ENCODE results near the gene POU2F2. TPM values are rescaled to one million over a fixed set of nuclear protein-coding genes. Genes with fewer than 3 reads are reported as not detected.

Gene POU2F2
- total RNA-seq, 2 experiments from 2014 or later = 30.0 to 31.9 TPM

GRCh38 chr19:42080764-42081375, 51.4 kb downstream of the POU2F2 start:
- Mint-ChIP-seq H3K4me1 (ENCODE audit: low read depth) (peaks cover 27% of the 10 kb centered on the region), H3K9me3 (no peaks in the 10 kb centered on the region), H3K27ac (no peak overlapping the region), H3K36me3 (ENCODE audit: low read depth) (peaks cover 12% of the 10 kb centered on the region), H3K27me3 (ENCODE audit: low read depth) (no peaks in the 10 kb centered on the region), H3K4me3 (no peak overlapping the region)
- DNase-seq = no peak
- intact Hi-C loops (cut with micrococcal nuclease) = no loop called here
- CTCF ChIA-PET = interaction anchor here (1.0 kb wide), 1 partner anchor 28 kb away, joined by 7 read pairs; no protein-coding TSS in a partner anchor

GRCh38 chr19:42079886-42080763, 52.1 kb downstream of the POU2F2 start:
- peaks cover 27% of the 10 kb centered on the region for H3K4me1 Mint-ChIP-seq (ENCODE audit: low read depth)
- H3K27ac Mint-ChIP-seq = no peak overlapping the region
- no peak for DNase-seq
- peaks cover 17% of the 10 kb centered on the region for H3K36me3 Mint-ChIP-seq (ENCODE audit: low read depth)
- CTCF ChIA-PET = no interaction called here
- H3K9me3 Mint-ChIP-seq = no peaks in the 10 kb centered on the region
- intact Hi-C loops (cut with micrococcal nuclease) = no loop called here
- no peaks in the 10 kb centered on the region for H3K27me3 Mint-ChIP-seq (ENCODE audit: low read depth)
- no peak overlapping the region for H3K4me3 Mint-ChIP-seq

GRCh38 chr19:42079276-42079669, 53.0 kb downstream of the POU2F2 start:
- H3K4me3 Mint-ChIP-seq = no peak overlapping the region
- no peak for DNase-seq
- H3K27ac Mint-ChIP-seq = no peak overlapping the region
- intact Hi-C loops (cut with micrococcal nuclease) = no loop called here
- no peaks in the 10 kb centered on the region for H3K9me3 Mint-ChIP-seq
- CTCF ChIA-PET = interaction anchor here (0.5 to 1.3 kb wide), 2 partner anchors 44 to 253 kb away, joined by 4 read pairs; no protein-coding TSS in a partner anchor
- H3K4me1 Mint-ChIP-seq (ENCODE audit: low read depth) = peaks cover 31% of the 10 kb centered on the region
- H3K27me3 Mint-ChIP-seq (ENCODE audit: low read depth) = no peaks in the 10 kb centered on the region
- H3K36me3 Mint-ChIP-seq (ENCODE audit: low read depth) = peaks cover 17% of the 10 kb centered on the region

- CTCF ChIA-PET = interaction anchor here (0.5 to 1.3 kb wide), 3 partner anchors 44 to 253 kb away, joined by 4 read pairs; no protein-coding TSS in a partner anchor
- no peak for DNase-seq
- no peak overlapping the region for H3K4me3 Mint-ChIP-seq
- H3K9me3 Mint-ChIP-seq = no peaks in the 10 kb centered on the region
- H3K27ac Mint-ChIP-seq = no peak overlapping the region
- H3K36me3 Mint-ChIP-seq (ENCODE audit: low read depth) = peaks cover 17% of the 10 kb centered on the region
- peaks cover 31% of the 10 kb centered on the region for H3K4me1 Mint-ChIP-seq (ENCODE audit: low read depth)
- intact Hi-C loops (cut with micrococcal nuclease) = no loop called here
- no peaks in the 10 kb centered on the region for H3K27me3 Mint-ChIP-seq (ENCODE audit: low read depth)
Measured at GRCh38 chr19:42078538-42079275, 53.5 kb downstream of the POU2F2 start.

- H3K4me1 Mint-ChIP-seq (ENCODE audit: low read depth) = peaks cover 31% of the 10 kb centered on the region
- peak overlapping the region; percentile 5 for H3K27ac Mint-ChIP-seq
- no peak for DNase-seq
- intact Hi-C loops (cut with micrococcal nuclease) = no loop called here
- no peaks in the 10 kb centered on the region for H3K27me3 Mint-ChIP-seq (ENCODE audit: low read depth)
- CTCF ChIA-PET = interaction anchor here (1.3 kb wide), 1 partner anchor 45 kb away, joined by 4 read pairs; no protein-coding TSS in a partner anchor
- no peaks in the 10 kb centered on the region for H3K9me3 Mint-ChIP-seq
- peaks cover 17% of the 10 kb centered on the region for H3K36me3 Mint-ChIP-seq (ENCODE audit: low read depth)
- H3K4me3 Mint-ChIP-seq = peak overlapping the region; percentile 7
Measured at GRCh38 chr19:42078058-42078457, 54.2 kb downstream of the POU2F2 start.

GRCh38 chr19:42076380-42076944, 55.8 kb downstream of the POU2F2 start:
- intact Hi-C loops (cut with micrococcal nuclease) = loop anchor here (2.0 kb wide), 2 partner anchors 46 to 166 kb away; partner anchors contain the start of gene GSK3A
- Mint-ChIP-seq H3K4me3 (peak overlapping the region; percentile 85), H3K27me3 (ENCODE audit: low read depth) (no peaks in the 10 kb centered on the region), H3K36me3 (ENCODE audit: low read depth) (peaks cover 14% of the 10 kb centered on the region), H3K27ac (peak overlapping the region; percentile 81), H3K4me1 (ENCODE audit: low read depth) (peaks cover 25% of the 10 kb centered on the region), H3K9me3 (no peaks in the 10 kb centered on the region)
- peak; percentile 49 for DNase-seq
- CTCF ChIA-PET = no interaction called here

- Mint-ChIP-seq H3K9me3 (no peaks in the 10 kb centered on the region), H3K36me3 (ENCODE audit: low read depth) (peaks cover 10% of the 10 kb centered on the region), H3K4me1 (ENCODE audit: low read depth) (peaks cover 22% of the 10 kb centered on the region), H3K27me3 (ENCODE audit: low read depth) (no peaks in the 10 kb centered on the region), H3K4me3 (peak within 1 kb of the TSS; percentile 97), H3K27ac (peak within 1 kb of the TSS; percentile 96)
- intact Hi-C loops (cut with micrococcal nuclease) = loop anchor here (1.0 to 2.0 kb wide), 7 partner anchors 47 to 348 kb away; partner anchors contain the start of genes GSK3A and MEGF8
- DNase-seq = peak; percentile 99
- CTCF ChIA-PET = no interaction called here
Measured at GRCh38 chr19:42075616-42076379, 56.4 kb downstream of the POU2F2 start, which contains the start of gene ZNF574. ZNF574 (plus strand) TSS chr19:42076166; CDS start chr19:42078607, 2,441 bp downstream.

GRCh38 chr19:42075364-42075615, 57.0 kb downstream of the POU2F2 start:
- Mint-ChIP-seq H3K4me1 (ENCODE audit: low read depth) (peaks cover 23% of the 10 kb centered on the region), H3K27ac (peak overlapping the region; percentile 96), H3K36me3 (ENCODE audit: low read depth) (peaks cover 10% of the 10 kb centered on the region), H3K9me3 (no peaks in the 10 kb centered on the region), H3K27me3 (ENCODE audit: low read depth) (peaks cover 4% of the 10 kb centered on the region), H3K4me3 (peak overlapping the region; percentile 97)
- no peak for DNase-seq
- CTCF ChIA-PET = interaction anchor here (0.6 kb wide), 1 partner anchor 1136 kb away, joined by 3 read pairs; no protein-coding TSS in a partner anchor
- intact Hi-C loops (cut with micrococcal nuclease) = loop anchor here (1.0 to 2.0 kb wide), 5 partner anchors 193 to 348 kb away; partner anchors contain the start of gene MEGF8

- Mint-ChIP-seq H3K4me1 (ENCODE audit: low read depth) (peaks cover 23% of the 10 kb centered on the region), H3K36me3 (ENCODE audit: low read depth) (peaks cover 10% of the 10 kb centered on the region), H3K9me3 (no peaks in the 10 kb centered on the region), H3K4me3 (peak overlapping the region; percentile 97), H3K27ac (peak overlapping the region; percentile 96), H3K27me3 (ENCODE audit: low read depth) (peaks cover 4% of the 10 kb centered on the region)
- intact Hi-C loops (cut with micrococcal nuclease) = loop anchor here (1.0 to 2.0 kb wide), 5 partner anchors 194 to 349 kb away; partner anchors contain the start of gene MEGF8
- CTCF ChIA-PET = interaction anchor here (0.6 kb wide), 1 partner anchor 1135 kb away, joined by 3 read pairs; no protein-coding TSS in a partner anchor
- DNase-seq = peak; percentile 21
Measured at GRCh38 chr19:42074513-42075363, 57.5 kb downstream of the POU2F2 start.

GRCh38 chr19:42071247-42071646, 61.0 kb downstream of the POU2F2 start:
- intact Hi-C loops (cut with micrococcal nuclease) = no loop called here
- peaks cover 5% of the 10 kb centered on the region for H3K4me1 Mint-ChIP-seq (ENCODE audit: low read depth)
- no peaks in the 10 kb centered on the region for H3K9me3 Mint-ChIP-seq
- H3K27ac Mint-ChIP-seq = no peak overlapping the region
- H3K4me3 Mint-ChIP-seq = no peak overlapping the region
- CTCF ChIA-PET = no interaction called here
- peaks cover 4% of the 10 kb centered on the region for H3K27me3 Mint-ChIP-seq (ENCODE audit: low read depth)
- no peak for DNase-seq
- H3K36me3 Mint-ChIP-seq (ENCODE audit: low read depth) = peaks cover 6% of the 10 kb centered on the region

All from activated naive CD4-positive, alpha-beta T cell treated with anti-CD3 and anti-CD28 coated beads for 36 hours (primary cell).